Small intestine (tissue), 7 donors: ENCODE data around the gene TMED9. TPM values are rescaled to one million over a fixed set of nuclear protein-coding genes. Genes with fewer than 3 reads are reported as not detected.
"Not testable (repeated sequence)": the region's sequence is repeated elsewhere in the genome, so short reads cannot be mapped to it uniquely, and the experiment has no call there.

Experiments
- DNase-seq, 2 donors: peaks; one replicate each; pipeline versions ENCODE4 v3.0.0 to v3.0.0-alpha.2; 2013
- FAIRE-seq: peaks from 2 replicates; lab custom pipeline; 2012; peaks lifted over from hg19 to GRCh38; lab: Jason Lieb, UNC
- H3K27ac ChIP-seq, 3 donors: one replicate each; pipeline ENCODE4 v1.5.1; 2013; ENCODE audit warnings: low read length in 2 of 3, mild to moderate bottlenecking in 2 of 3, control low read depth in 1 of 3, inconsistent platforms in 1 of 3, low read depth in 1 of 3, moderate library complexity in 1 of 3
- H3K27me3 ChIP-seq, 3 donors: one replicate each; pipeline ENCODE4 v1.6.1; 2013; ENCODE audit warnings: low read length in 3 of 3, inconsistent platforms in 1 of 3; ENCODE audit not compliant: control insufficient read depth in 3 of 3, insufficient read depth in 3 of 3
- H3K36me3 ChIP-seq, 3 donors: one replicate each; pipeline ENCODE4 v1.6.1; 2013; ENCODE audit warnings: low read length in 3 of 3, inconsistent platforms in 1 of 3, low read depth in 1 of 3, mild to moderate bottlenecking in 1 of 3, moderate library complexity in 1 of 3; ENCODE audit not compliant: control insufficient read depth in 3 of 3, insufficient read depth in 2 of 3
- H3K4me1 ChIP-seq, 3 donors: one replicate each; pipeline ENCODE4 v1.6.1; 2013; ENCODE audit warnings: low read length in 2 of 3, inconsistent platforms in 1 of 3, low read depth in 1 of 3, mild to moderate bottlenecking in 1 of 3, moderate library complexity in 1 of 3; ENCODE audit not compliant: control insufficient read depth in 3 of 3, insufficient read depth in 2 of 3
- H3K4me3 ChIP-seq, 3 donors: one replicate each; pipeline ENCODE4 v1.5.1; 2013; ENCODE audit warnings: low read length in 3 of 3, control low read depth in 1 of 3, inconsistent platforms in 1 of 3, low read depth in 1 of 3, mild to moderate bottlenecking in 1 of 3, moderate library complexity in 1 of 3
- H3K9me3 ChIP-seq, 2 donors: one replicate each; pipeline ENCODE4 v1.6.1; 2013; ENCODE audit warnings: low read depth in 1 of 2, low read length in 1 of 2; ENCODE audit not compliant: control insufficient read depth in 2 of 2, insufficient read depth in 1 of 2
- WGBS, 3 donors: extraction: QIAGEN DNeasy Blood & Tissue Kit; methylation state at CpG; one replicate each; pipeline ENCODE4 v1.1.7; 2013; 5-methylcytosine and 5-hydroxymethylcytosine counted together
- polyA plus RNA-seq, 4 donors: library from polyadenylated mRNA; stranded (reverse) in 3 of 4; unstranded in 1 of 4; fragments of 200-250 nt in 3 of 4; fragments of 120-200 nt in 1 of 4; gene quantifications; one replicate each; pipeline versions ENCODE4 v1.2.1 to v1.2.3, GENCODE V29; 2013
- donor health status: healthy with polysubstance abuse.
- donor health status: control.
- donor health status: control.
- donor health status: Bipolar disorder and iron deficiency.
- donor health status: healthy.

The TMED9 gene
- polyA plus RNA-seq, 4 donors = 34.9 to 183 (median 86.3) TPM

DNA sequence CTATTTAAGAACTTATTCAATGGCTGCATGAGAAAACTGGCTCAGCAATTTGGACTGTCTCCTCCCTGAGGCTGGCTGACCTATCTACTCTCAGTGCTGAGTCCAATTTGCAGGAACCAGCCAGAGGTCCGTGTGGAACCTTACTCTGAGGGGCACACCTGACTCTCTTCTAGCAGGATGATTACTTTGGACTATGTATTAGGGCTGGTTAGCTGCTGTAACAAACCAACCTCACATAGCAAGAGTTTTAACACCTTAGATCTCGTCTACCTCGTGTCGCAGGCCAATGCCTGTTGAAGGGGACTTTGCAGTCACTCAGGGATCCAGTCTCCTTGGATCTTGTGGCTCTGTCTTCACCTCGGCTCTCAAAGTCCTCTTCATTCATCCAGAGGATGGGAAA lies 34.2 kb upstream of the TMED9 start:
- peaks cover 0 to 11% of the 10 kb centered on the region in 2 donors for H3K9me3 ChIP-seq
- peaks cover 0 to 12% (median 7%) of the 10 kb centered on the region in 3 donors for H3K4me1 ChIP-seq
- peaks cover 0 to 3% (median 0%) of the 10 kb centered on the region in 3 donors for H3K36me3 ChIP-seq
- no peak for FAIRE-seq
- WGBS, 3 donors = 80 to 88% (median 80%) methylated on average over 5 of the region's 5 CpGs
- H3K27ac ChIP-seq = peak overlapping the region in 1 of 3 donors; percentile 28
- DNase-seq = no peak
- H3K27me3 ChIP-seq = no peaks in the 10 kb centered on the region
- no peak overlapping the region for H3K4me3 ChIP-seq

DNA sequence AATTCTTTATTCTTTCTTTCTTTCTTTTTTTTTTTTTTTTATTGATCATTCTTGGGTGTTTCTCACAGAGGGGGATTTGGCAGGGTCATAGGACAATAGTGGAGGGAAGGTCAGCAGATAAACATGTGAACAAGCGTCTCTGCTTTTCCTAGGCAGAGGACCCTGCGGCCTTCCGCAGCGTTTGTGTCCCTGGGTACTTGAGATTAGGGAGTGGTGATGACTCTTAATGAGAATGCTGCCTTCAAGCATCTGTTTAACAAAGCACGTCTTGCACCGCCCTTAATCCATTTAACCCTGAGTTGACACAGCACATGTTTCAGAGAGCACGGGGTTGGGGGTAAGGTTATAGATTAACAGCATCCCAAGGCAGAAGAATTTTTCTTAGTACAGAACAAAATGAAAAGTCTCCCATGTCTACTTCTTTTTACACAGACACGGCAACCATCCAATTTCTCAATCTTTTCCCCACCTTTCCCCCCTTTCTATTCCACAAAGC lies 32.5 kb upstream of the TMED9 start:
- H3K27me3 ChIP-seq, H3K4me1 ChIP-seq, H3K36me3 ChIP-seq, DNase-seq, H3K27ac ChIP-seq, FAIRE-seq, H3K4me3 ChIP-seq: not testable (repeated sequence)
- WGBS, 3 donors = 41 to 55% (median 51%) methylated on average over 7 to 8 of the region's 8 CpGs
- peaks cover 0 to 11% of the 10 kb centered on the region in 2 donors for H3K9me3 ChIP-seq

DNA sequence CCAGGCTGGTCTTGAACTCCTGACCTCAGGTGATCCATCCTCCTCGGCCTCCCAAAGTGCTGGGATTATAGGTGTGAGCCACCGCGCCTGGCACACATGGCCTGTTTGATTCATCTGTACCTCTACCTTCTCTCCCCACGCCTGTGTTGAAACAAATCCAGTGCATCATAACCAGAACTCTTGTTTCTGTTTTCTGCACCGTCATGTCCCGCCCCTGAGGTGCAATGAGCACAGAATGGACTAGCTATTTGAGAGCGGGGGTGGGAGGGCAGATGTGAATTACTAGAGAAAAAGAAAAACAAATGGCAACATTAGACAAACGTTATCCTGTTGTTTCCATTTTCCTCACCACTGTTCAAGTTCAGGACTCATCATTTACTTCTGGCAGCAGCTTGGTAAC lies 27.0 kb upstream of the TMED9 start:
- Histone ChIP-seq H3K4me3 (no peak overlapping the region), H3K27me3 (no peaks in the 10 kb centered on the region), H3K4me1 (no peaks in the 10 kb centered on the region), H3K27ac (no peak overlapping the region), H3K36me3 (no peaks in the 10 kb centered on the region), H3K9me3 (peaks cover 0 to 11% of the 10 kb centered on the region in 2 donors)
- FAIRE-seq (no peak), DNase-seq (no peak)
- 66 to 77% (median 68%) methylated on average over 8 of the region's 8 CpGs for WGBS, 3 donors

DNA sequence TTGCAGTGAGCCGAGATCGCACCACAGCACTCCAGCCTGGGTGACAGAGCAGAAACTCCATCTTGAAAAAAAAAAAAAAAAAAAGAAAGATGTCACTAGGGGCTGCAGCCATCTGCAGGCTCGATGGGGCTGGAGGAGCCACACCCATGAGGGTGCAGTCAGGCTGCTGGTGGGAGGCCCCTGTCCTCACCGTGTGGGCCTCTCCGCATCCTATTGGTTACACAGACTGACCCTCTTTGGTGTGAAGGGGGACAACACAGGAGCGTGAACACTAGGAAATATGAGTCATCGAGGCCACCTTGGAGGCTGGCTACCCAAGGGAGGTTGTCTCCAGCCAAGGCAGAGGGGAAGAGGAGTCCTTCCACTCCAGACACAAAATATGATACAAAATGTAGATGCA lies 23.7 kb upstream of the TMED9 start:
- Histone ChIP-seq H3K4me1 (no peaks in the 10 kb centered on the region), H3K27ac (no peak overlapping the region), H3K4me3 (no peak overlapping the region), H3K9me3 (no peaks in the 10 kb centered on the region), H3K27me3 (no peaks in the 10 kb centered on the region), H3K36me3 (no peaks in the 10 kb centered on the region)
- DNase-seq = no peak
- FAIRE-seq = no peak
- WGBS, 3 donors = 70 to 74% (median 72%) methylated on average over 7 of the region's 7 CpGs

DNA sequence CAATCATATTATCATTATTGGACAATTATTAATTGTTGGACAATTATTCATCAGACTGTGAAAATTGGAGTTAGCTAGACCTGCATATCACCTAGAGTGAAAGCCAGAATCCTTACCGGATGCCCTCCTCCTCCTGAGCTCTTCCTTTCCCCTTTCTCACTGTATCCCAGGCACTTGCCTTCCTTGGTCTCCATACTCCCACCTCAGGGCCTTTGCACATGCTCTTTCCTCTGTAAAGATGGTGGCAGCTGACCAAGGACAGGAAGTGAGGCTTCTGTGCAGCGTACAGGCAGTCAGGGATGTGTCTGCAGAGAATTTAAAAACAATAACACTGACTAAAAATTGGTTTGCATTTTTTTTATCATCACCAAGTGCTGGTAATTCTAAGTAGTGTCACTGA lies 22.1 kb upstream of the TMED9 start:
- 63 to 75% (median 73%) methylated on average over 2 of the region's 2 CpGs for WGBS, 3 donors
- Histone ChIP-seq H3K4me1 (no peaks in the 10 kb centered on the region), H3K27ac (no peak overlapping the region), H3K9me3 (no peaks in the 10 kb centered on the region), H3K4me3 (no peak overlapping the region), H3K36me3 (no peaks in the 10 kb centered on the region), H3K27me3 (no peaks in the 10 kb centered on the region)
- DNase-seq = no peak
- no peak for FAIRE-seq

DNA sequence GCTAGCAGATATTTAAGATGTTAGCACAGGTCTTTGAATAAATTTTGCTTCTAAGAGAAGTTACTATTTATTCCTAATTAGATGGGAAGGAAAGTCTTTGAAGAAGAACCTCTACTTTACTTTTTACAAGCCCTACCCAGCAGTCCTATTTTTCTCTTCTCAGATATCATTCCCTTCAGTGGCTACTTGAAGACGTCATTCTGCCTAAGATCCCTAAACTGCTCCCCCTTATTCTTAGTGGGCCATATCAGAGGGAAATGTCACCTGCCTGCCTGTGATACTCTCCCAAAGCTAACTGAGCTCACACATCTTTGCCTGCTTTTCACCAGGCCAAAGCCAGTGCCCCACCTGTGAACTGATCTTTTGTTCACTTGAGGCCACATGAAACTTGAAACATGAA lies 16.5 kb upstream of the TMED9 start:
- DNase-seq (no peak), FAIRE-seq (no peak)
- H3K27ac ChIP-seq = no peak overlapping the region
- H3K4me1 ChIP-seq = no peaks in the 10 kb centered on the region
- WGBS, 3 donors = 53 to 65% (median 64%) methylated on average over 1 of the region's 1 CpG
- no peaks in the 10 kb centered on the region for H3K9me3 ChIP-seq
- no peaks in the 10 kb centered on the region for H3K27me3 ChIP-seq
- H3K36me3 ChIP-seq = no peaks in the 10 kb centered on the region
- H3K4me3 ChIP-seq = no peak overlapping the region

DNA sequence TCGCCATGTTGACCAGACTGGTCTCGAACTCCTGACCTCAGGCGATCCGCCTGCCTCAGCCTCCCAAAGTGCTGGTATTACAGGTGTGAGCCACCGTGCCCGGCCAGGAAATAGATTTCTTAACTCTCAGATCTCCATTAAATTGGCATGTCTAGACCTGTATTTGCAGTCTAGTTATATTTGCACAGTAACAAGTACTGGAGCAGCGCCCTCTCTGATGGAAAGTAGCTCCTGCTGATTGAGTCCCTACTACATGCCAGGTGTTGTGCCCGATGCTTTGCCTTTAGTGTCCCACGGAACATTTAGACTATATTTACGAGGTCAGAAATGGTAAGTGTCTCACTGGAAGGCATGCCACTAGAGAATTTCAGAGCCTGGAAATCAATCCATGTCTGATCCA lies 15.8 kb upstream of the TMED9 start:
- H3K4me1 ChIP-seq = no peaks in the 10 kb centered on the region
- H3K9me3 ChIP-seq = no peaks in the 10 kb centered on the region
- no peak for FAIRE-seq
- DNase-seq = no peak
- H3K36me3 ChIP-seq = no peaks in the 10 kb centered on the region
- 75 to 87% (median 85%) methylated on average over 10 of the region's 10 CpGs for WGBS, 3 donors
- H3K27ac ChIP-seq = no peak overlapping the region
- H3K27me3 ChIP-seq = no peaks in the 10 kb centered on the region
- no peak overlapping the region for H3K4me3 ChIP-seq

DNA sequence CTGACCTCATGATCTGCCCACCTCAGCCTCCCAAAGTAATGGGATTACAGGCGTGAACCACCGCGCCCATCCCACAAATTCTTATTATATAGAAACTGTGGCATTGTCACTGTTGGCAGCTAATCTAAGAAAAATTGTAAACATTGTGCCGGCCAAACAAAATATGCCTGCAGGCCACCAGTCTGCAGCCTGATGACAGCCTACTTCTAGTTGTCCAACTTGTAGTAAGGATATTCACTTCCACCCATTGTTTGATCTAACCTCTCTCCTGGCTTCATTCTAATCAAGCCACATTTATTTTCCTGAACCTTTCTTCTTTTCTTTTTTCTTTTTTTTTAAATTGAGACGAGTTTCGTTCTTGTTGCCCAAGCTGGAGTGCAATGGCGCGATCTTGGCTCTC lies 13.7 kb upstream of the TMED9 start:
- WGBS, 3 donors = 94 to 95% (median 94%) methylated on average over 8 of the region's 8 CpGs
- H3K9me3 ChIP-seq = no peaks in the 10 kb centered on the region
- DNase-seq = no peak

DNA sequence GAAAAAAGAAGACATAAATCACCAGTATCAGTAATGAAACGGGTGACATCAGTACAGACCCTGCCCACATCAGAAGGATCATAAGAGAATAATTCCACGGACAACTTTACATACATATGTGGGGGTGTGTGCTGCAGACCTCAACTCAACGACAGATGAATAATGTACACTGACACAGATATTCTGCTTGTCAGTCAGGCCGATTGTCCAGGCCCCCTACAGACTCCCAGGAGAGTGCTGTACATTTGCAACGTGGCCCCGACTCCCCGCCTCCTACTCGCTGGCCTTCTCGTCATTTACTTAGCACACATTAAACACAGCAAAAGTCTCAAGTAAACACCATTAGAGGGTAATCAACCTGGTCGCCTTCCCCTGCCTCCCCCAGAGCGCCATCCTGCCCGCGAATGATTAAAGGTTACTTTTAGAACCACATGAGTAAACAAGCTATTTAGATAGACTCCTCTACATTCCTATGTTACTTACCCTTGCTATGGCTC lies 3.5 kb upstream of the TMED9 start:
- H3K27me3 ChIP-seq = peaks cover 0 to 3% (median 0%) of the 10 kb centered on the region in 3 donors
- peaks cover 0 to 5% (median 0%) of the 10 kb centered on the region in 3 donors for H3K36me3 ChIP-seq
- DNase-seq = peak in 1 of 2 donors; percentile 45
- H3K27ac ChIP-seq = no peak overlapping the region
- no peak for FAIRE-seq
- 12 to 32% (median 23%) methylated on average over 13 of the region's 13 CpGs for WGBS, 3 donors
- H3K4me1 ChIP-seq = peaks cover 0 to 7% (median 4%) of the 10 kb centered on the region in 3 donors
- no peaks in the 10 kb centered on the region for H3K9me3 ChIP-seq
- H3K4me3 ChIP-seq = no peak overlapping the region

More for the DNA sequence above, 13.7 kb upstream of the TMED9 start:
- H3K4me1 ChIP-seq = no peaks in the 10 kb centered on the region
- no peak overlapping the region for H3K4me3 ChIP-seq
- H3K27ac ChIP-seq = no peak overlapping the region
- H3K27me3 ChIP-seq = peaks cover 0 to 3% (median 0%) of the 10 kb centered on the region in 3 donors
- FAIRE-seq = no peak
- H3K36me3 ChIP-seq = no peaks in the 10 kb centered on the region
